Suppressor macrophage (primary cell): ENCODE data around the gene CFAP77.

Experiments used
- DNase-seq, 4 experiments: peaks; one replicate each; pipeline ENCODE4 v3.0.0-alpha.2; 2020 to 2022

The CFAP77 gene

DNA sequence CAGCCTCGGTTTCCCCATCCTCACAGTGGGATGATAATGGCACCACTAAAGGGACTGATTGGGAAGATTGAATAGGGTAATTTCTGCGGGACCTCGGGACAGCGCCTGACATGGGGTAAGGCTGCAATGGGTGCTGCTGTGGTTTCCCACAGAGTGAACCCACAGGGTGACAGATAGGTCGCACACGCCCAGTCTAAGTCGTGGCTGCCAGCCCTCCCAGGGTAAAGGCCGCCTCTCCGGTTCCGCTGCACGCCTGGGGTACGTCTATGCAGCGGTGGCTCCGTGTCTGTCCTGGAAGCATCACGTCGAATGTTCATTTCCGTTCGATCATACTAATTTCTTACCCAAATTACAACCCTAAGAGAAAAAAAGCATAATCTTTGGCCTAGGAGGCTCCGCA is 631 bp downstream of the CFAP77 start:
- DNase-seq: peak in 1 of 4 experiments; percentile 7

DNA sequence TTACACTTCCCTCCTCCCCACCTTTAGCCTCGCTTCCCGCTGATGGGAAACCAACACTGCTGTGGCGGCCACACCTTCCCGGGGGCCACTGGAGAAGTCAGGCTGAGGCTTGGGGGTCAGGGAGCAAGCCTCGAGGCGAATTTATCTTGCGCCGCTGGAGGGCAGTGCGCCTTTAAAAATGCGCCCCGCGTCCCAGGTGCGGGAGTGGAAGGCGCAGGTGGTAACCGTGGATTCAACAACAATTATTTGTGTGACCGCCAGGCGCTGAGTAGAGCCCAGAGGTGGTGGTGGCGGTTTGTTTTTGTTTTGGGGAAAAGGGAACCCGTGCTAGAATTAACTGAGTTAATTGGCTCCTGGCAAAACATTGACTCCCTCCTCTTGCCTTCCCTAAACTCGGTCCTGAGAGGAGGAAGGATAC is 1.1 kb downstream of the CFAP77 start:
- DNase-seq: peak; percentile 23 to 54 (median 32)

DNA sequence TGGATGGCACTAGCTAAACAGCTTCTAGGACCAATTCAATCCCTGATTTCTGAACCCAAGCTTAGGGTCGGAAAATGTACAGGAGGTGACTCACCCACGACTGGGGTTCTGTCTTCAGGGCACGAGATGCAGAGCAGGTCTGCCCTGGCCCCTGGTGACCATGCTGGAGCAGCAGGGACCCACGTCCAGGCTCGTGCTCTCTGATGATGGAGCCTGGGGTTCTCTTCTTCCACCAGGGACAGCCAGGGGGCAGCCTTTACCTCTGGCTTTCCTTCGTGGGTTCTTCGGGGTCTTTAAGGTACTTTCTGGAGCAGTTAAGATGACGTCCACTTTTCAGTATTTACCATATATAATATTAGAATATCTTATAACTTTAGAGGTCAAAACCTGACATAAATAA is 2.1 kb downstream of the CFAP77 start:
- peak; percentile 4 to 49 (median 36) for DNase-seq

DNA sequence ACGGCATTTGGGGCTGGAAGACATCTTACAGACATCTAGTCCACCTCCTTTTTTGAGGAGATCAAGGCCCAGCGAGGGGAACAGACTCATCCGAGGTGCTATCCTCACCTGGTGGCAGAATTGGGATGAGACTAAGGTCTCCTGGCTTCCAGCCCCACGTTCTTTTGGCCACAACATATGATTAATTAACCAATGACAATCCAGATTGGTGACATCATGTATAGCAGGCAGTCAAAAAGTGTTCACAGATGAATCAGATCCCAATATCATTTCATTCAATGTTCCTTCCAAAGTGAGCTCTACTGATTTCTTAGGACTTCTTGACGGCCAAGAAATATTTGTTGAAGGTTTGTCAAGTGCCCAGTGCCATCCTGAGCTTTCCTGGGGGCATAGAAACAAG is 3.9 kb downstream of the CFAP77 start:
- DNase-seq: no peak

DNA sequence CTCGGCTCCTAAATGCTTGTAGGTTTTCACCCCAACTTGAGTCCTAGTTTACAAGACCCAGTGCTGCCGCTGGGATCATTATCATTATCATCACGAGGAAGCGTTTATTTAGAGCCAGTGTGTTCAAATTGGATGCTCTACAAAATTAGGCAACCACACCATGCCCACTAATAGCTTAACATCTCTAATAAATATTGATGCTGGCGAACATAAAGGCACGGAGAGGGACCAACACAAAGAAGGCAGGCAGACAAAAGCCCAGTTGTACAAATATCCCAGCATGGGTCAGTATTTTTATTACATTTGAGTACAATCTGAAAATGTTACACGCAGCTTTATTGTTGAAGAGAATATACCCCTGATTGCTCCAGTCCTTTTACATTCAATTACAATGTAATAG is 4.7 kb downstream of the CFAP77 start:
- no peak for DNase-seq

DNA sequence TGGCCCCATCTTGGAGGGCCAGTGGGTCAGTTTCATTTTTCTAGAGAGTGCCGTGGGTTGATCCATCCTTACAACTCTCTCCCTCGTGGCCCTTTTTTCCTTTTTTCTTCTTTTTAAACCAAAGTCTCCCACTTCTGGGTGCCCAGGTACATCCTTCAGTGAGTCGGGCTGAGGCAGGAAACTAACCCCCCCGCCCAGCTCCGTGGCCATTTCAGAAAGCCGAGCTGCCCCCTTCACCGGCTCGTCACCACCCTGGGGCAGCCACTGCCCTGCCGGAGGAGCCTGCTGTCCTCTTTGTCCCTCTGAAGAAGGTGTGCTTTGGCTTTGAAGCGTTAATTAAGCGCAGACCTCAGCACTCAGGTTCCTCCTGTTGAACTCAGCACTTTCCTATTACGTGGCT is 5.2 kb downstream of the CFAP77 start:
- DNase-seq: no peak

DNA sequence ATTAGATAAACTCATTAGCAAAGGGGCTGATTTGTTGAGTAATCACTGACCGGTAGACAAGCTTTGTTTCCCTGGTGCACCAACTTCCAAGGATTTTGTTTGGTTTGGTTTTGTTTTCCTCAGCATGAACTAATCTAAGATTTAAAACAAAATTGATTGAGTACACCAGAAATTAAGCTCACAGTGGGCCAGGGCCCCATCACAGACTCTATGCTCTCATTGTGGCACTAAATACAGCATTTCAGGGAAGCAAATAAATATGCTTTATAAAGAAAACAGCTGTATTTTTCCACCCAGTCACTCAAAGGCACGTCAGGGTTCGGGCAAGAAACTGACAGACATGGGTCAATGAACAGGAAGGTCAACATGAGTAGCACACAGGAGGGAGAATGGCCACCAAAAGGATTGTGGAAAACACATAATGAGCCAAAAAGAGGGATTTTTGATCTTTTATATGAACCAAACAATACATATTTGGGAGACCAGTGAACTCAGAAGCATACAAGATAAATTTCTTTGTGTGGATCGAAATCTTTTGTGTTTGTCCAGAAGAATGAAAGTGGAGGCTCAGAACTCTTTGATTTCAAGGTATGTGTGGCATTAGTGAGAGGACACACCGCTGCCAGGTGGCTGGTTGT is 8.8 kb downstream of the CFAP77 start:
- DNase-seq: no peak

DNA sequence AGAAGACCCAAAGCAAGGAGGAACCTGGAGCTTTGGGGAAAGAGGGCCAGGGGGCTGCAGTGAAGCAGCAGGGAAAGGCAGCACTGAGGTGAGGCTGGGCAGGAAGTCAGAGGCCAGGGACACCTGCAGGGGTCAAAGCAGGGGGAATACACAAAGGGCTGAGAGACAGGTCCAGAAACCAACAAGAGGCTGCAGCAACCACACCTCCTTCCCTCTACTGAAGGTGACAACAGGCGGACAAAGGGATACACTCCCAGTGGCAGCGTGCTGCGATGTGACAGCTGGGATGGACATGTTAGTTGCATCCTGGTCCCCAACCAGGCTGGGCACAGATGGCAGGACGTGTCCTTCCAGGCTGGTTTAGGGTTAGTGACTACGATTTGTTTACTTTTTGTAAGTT is 12.6 kb downstream of the CFAP77 start:
- no peak for DNase-seq

DNA sequence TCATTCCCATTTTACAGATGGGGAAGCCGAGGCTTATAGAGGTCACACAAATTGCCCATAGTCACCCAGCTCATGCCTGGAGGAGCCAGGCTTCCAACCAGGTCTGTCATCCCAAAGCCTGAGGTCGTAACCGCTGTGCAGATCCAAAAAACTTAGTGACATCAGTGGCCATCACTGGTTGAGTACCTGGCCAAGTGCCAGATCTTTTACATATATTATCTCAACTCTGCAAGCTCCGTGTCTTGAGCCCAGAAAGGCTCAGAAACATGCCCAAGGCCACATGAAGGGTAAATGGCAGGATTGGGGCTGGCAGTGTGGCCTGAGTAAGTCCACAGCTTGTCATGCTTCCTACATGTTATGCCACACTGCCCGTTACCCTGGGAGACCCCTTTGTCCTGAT is 13.5 kb downstream of the CFAP77 start:
- DNase-seq: no peak

DNA sequence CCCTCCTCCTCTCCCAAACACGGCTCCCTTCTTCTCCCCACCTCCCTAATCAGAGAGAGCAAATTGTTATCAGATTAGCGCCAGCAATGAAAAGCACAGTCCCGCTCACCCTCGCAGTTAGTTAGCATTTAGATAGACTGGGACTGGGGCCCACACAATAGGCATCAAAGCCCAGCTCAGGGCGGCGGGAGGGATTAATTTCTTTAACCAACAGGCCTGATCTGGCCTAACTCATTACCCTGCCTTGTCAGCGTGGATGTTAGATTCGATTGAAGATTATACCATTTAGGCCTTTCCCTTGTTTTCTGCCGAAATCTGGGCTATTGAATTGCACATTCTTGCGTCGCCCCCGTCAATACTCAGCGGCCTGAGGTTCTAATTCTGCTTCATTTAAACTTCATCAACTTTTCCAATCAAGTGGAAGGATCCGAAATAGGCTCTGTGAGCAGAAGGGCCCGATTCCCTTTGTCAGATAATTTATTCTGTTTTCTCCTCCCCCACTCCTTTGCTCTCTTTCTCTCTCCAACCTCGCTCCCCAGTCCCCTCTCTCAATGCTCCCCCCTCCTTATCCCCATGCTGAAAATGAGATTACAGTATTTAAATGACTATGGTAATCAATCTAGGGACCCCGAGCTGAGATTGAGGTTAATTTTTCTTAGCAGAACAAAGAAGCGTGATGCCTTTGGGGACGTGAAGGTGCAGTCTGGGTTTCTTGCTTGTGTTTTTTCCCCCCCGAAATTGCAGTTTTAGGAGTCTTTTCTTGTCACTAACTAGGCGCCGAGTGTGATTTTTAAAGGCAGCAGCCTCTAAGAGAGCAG is 15.1 kb downstream of the CFAP77 start:
- no peak for DNase-seq

DNA sequence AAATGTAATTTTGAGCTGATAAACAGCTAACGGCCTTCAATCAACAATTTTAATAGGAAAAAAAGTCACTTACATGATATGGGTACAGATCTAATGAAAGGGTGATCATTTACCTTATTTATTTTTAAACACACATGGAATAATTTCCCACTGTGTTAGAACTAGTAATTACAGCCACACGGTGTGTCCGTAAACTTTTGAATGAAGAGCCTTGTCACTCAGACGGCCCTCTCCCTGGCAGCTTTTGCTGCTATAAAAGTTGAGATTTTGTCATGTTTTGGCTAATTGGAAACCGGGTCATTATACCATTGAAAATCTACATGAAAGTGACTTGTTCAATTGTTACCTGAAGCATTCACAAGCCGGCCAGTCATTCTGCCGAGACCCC is 15.7 kb downstream of the CFAP77 start:
- no peak for DNase-seq

DNA sequence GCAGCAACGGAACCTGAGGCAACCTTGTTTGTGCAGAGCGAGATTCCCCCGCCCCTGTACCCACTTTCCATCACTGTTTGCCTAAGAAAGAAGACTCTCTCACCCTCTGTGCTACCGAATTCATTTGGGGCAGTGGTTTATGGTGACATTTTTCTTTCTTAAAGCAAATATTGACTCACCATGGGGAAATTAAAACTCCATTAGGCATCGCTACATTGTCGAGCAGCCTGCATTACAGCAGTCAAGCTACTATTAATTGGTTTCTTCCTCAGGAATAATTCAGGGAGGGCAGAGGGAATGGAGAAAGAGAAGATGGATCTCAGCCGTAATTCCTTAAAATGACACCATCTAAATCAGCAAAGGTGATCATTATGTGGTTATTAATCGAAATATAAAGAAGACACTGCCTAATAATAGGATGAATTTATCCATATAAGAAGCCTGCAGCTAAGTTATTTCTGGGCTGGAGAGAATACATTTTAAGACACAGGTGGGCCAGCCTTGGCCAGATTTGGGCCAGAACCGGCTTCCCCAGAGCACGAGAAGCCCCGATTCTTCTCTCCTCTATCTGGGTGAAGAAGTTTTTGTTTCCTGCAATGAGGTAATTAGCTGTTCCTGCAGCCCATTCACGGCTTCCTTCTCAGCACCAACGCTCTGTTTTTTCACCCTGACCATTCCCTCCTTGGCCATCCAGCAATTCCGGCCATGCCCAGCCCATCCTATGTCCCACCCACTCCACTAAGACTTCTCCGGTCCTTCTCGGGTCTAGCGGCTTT is 16.8 kb downstream of the CFAP77 start:
- DNase-seq: no peak

DNA sequence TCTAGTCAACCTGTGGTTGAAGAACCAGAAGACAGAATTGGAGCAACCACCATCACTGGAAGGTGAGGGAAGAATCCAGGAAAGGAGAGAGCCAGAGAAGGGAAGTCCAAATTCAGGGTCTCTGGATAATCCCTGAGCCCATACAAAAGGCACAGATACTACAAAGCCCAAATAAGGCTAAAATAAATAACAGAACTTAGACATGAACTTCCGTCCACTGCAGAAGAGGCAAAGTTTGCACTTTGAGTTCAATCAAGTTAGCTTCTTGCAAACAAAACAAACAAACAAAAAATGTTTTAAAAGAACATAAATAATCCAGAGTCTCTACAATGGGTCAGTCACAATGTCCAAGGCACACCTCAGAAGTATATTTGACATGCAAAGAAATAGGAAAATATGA is 21.0 kb downstream of the CFAP77 start:
- no peak for DNase-seq

DNA sequence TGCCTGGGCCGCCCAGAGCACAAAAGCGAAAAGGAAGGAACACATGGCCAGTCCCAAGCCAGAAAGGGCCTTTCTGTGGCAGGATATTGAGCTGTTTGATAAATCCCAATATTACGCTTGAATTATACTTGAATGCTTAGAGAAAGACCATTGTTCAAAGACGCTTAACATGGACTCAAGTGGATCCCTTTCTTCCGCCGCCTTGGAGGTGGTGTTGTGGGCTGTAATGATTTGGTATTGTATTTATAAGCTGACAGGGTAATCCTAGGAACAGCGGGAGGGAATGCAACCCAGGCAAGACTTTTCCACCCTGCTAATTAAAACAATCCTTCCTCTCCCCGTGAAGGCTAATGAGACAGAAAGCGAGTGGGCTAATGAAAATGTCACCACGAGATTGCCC is 24.9 kb downstream of the CFAP77 start:
- DNase-seq: no peak

DNA sequence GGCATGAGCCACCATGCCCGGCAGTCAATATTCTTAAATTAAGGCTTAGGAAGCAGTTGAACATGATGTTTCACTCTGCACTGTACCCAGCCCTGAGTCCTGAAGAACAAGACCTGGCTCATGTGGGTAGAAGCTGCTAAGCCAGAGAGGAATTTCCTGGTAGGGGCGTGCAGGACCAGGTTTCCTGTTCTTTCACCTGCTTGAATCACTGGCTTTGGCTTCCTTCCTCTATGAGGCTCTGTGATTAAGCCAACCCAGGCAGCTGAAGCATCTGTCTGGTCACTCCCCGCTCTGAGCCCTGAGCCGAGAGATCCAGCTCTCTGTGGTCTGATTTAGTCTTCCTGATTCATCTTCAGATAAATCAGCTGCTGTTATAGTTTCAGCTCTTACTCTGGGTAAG is 29.1 kb downstream of the CFAP77 start:
- no peak for DNase-seq

DNA sequence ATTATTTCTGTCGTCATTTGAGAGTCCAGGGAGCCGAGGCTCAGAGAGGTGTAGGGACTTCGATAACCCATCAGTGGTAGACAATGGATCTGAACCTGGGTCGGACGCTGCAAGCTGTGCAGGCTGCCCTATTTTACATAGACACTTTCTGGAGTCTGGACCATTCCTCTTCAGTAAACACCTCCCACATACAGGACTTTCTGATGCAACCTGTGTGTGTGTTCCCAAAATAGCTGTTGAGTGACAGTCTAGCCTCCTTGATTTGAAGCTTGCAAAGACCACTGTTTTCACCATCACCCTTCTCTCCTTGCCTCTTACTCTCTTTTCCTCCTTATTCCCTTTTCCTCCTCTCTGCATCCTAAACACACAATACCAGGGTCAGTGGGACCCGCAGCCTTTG is 30.7 kb downstream of the CFAP77 start:
- DNase-seq: no peak

DNA sequence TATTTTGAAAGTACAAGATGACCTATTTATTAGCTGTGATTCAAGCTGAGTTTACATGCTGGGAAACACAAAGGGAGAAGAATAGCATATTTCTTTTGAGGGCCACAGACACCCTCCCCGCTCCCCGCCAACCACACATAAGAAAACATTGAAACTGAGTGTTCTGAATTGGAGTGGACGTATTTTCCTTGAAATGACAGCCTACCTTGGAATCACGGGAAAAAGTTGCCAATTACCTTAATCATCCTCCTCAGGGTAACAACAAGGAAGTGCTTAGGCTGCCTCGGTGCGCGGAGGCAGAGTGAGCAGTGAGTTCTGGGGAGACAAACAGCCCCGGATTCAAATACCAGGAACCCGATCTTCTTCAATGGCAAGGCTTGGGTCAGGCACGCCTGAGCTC is 31.4 kb downstream of the CFAP77 start:
- DNase-seq: no peak

DNA sequence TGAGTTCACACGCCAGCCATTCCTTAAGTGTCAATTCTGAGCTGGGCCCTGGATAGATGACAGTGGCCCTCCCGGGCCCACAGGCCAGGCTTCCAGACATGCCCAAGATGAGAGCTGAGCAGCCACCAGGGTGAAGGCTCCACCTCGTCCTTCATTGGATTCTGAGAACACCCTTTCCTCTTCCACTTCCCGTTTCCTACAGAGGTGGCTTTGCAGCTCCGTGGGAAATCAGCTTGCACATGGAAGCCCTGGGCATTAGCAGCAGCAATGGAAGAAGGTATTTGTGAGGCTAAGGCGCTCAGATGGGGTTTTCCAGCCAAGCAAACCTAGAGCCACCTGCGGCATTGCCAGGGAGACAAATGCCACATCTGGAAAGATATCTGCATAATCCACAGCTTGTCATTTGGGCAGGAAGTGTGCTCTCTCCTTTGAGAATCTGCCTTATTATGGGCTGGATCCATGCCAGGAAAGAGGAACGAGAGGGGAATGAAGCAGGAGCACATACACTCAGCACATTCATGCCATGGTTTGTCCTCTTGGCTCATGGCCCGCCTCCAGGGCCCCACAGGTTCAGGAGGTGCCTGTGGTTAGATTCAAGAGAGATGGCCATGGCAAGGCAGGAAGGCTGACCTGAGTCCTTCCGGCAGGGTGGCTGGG is 34.1 kb downstream of the CFAP77 start:
- DNase-seq: peak in 1 of 4 experiments; percentile 2

DNA sequence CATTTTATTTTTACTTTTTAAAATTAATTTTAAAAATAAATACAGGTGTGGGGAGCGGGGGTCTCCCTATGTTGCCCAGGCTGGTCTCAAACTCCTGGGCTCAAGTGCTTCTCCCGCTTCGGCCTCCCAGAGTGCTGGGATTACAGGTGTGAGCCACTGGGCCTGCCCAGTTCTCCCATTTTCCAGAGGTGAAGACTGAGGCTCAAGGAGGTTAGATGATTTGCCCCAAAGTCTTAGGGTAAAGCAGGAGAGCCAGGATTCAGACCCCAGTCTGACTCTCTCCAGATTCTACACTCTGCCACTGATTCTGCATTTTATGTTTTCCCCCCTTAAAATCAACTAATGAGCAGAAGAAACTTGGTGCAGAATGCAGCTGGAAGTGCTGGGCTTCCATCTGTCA is 36.9 kb downstream of the CFAP77 start:
- no peak for DNase-seq

DNA sequence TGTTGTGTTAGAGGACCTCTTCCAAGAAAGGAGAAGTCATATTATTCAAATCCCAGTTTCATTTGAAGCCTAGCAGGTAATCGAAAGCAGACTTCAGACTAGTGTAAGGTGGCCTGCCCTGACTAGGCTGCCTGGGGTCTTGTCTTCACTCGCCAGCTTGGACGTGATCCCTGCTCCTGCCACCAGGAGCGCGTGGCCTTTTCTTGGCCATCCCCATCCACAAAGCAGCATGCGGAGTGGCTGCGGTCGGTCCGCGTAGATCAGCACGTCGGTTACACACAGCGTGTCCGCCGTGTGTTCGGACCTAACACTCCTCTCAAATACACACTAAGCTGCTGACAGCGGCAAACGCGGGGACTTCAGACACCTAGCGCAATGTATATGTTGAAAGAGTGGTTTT is 37.3 kb downstream of the CFAP77 start:
- DNase-seq: no peak

DNA sequence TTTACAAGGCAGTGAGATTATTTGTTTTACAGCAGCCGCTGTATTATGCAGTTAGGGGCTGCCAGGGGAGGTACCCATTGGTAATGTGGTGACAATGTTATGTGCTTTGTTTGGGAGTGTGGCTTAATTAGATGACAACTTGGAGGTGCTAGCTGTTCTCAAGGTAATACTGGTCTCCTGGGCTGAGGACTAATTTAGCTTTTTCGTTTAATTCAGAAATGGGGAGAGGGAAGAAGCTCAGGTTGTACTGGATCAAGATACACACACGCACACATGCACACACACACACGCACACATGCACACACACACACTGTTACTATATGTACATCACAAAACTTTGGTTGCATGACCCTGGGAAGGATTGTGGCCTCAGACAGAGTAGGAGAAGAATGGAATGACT is 37.9 kb downstream of the CFAP77 start:
- no peak for DNase-seq

DNA sequence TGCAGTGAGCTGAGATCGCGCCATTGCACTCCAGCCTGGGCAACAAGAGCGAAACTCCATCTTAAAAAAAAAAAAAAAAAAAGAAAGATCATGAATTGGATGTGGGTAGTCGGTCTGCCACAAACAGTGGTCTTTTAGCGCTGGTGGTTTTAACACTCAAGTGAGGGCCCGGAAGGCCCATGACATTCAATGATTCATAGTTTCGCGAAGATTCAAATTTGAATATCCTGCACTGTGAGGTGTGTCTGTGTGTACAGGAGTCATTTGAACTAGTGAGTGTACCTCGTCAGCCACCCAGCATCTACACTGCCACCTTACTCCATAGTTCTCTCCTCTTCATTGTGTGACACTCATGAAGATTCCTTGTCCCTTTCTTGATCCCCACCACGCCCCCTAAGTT is 41.3 kb downstream of the CFAP77 start:
- no peak for DNase-seq

DNA sequence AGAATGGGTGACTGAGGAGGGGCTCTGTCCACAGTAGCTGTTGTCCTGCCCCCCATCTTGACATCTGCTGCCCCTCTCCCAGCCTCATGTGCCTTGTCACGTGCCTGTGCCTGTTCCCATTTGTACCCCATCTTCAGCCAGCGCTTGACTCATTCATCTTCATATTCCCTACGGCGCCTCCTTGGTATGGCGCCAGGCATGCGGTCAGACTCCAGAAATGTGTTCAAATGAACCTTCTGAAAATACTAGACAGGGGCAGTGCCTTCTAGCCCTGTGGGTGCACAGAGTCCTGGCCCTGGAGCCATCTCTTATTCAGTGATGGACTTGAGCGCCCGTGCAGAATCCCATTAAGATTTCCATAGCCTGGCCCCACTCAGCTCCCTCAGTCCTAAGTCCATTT is 46.2 kb downstream of the CFAP77 start:
- DNase-seq: no peak
